ENCODE measurements around the gene ESPN. TPM values are rescaled to one million over a fixed set of nuclear protein-coding genes. Genes with fewer than 3 reads are reported as not detected.

ESPN gene
- total and polyA plus RNA-seq, 10 of the 15 experiments (the other 5 are each of a cell fraction or from before 2014, with no cell fraction given): 0.18 to 0.71 (median 0.59) TPM; not detected in 7

GRCh38 chr1:6474815-6475282 is 50.3 kb downstream of the ESPN start:
- intact Hi-C loops (cut with micrococcal nuclease; ENCODE audit: unreplicated experiment) (no loop called here), in situ Hi-C loops (cut with MboI) (loop anchor here (25.0 kb wide), 1 partner anchor 737 kb away; no protein-coding TSS in a partner anchor)
- no peak for ATAC-seq
- H3K4me1 ChIP-seq (ENCODE audit: control insufficient read depth, insufficient read depth, low read length): no peaks in the 10 kb centered on the region
- no peak overlapping the region for H3K4me3 ChIP-seq
- ChIA-PET POLR2A (no interaction called here), SMC1A (ENCODE audit: uncharacterized antibody, unreplicated experiment) (no interaction called here), RAD21 (ENCODE audit: unreplicated experiment) (no interaction called here), CTCF (no interaction called here)
- no peaks in the 10 kb centered on the region for H3K27me3 ChIP-seq (replicated peaks in 1 of 2; ENCODE audit: control insufficient read depth in 2 of 2, insufficient read depth in 2 of 2, low read length in 1 of 2)
- no peaks in the 10 kb centered on the region for H3K79me2 ChIP-seq (ENCODE audit: control insufficient read depth, insufficient read depth, low read length)
- no peaks in the 10 kb centered on the region for H3K36me3 ChIP-seq (ENCODE audit: control insufficient read depth in 2 of 2, insufficient read depth in 2 of 2, low read length in 1 of 2)
- no peaks in the 10 kb centered on the region for H4K20me1 ChIP-seq (ENCODE audit: control insufficient read depth, insufficient read depth)
- no peak for FAIRE-seq
- no TSS peak for BruUV-seq (replicated peaks)
- no peak overlapping the region for H2AFZ ChIP-seq (ENCODE audit: control insufficient read depth, low read depth, low read length)
- H3K4me2 ChIP-seq (ENCODE audit: control insufficient read depth, insufficient read depth): no peak overlapping the region
- 34% methylated on average over 13 of the region's 13 CpGs for WGBS (ENCODE audit: insufficient coverage, insufficient replicate concordance, low lambda C conversion rate, missing lambda C conversion rate)
- no peak overlapping the region for H3K27ac ChIP-seq (ENCODE audit: control insufficient read depth, insufficient read depth)
- no peak overlapping the region for H3K9ac ChIP-seq (ENCODE audit: control insufficient read depth, insufficient read depth, low read length)
- TF ChIP-seq STAT1 (conservative IDR thresholded peaks at IDR 0.05) (no peak), MXI1 (IDR thresholded peaks at IDR 0.05; ENCODE audit: low read depth, low read length) (no peak), POLR2AphosphoS5 (IDR thresholded peaks at IDR 0.05; ENCODE audit: low read length) (no peak), KLF5 (IDR thresholded peaks at IDR 0.05; ENCODE audit: partially characterized antibody) (no peak), NFYB (IDR thresholded peaks at IDR 0.05; ENCODE audit: insufficient read depth, low read depth, low read length) (no peak), CEBPB (IDR thresholded peaks at IDR 0.05; ENCODE audit: borderline replicate concordance in 1 of 2, low read depth in 2 of 2, low read length in 2 of 2) (no peak), NR2C1 (IDR thresholded peaks at IDR 0.05) (no peak), NFYA (IDR thresholded peaks at IDR 0.05; ENCODE audit: borderline replicate concordance, low read depth, low read length) (no peak), SIX5 (IDR thresholded peaks at IDR 0.05; ENCODE audit: low read depth, low read length, severe bottlenecking) (no peak), CEBPZ (IDR thresholded peaks at IDR 0.05; ENCODE audit: low read depth, low read length) (no peak)
- no peak for DNase-seq (ENCODE audit: low read depth, low spot score)
- no peaks in the 10 kb centered on the region for H3K9me3 ChIP-seq (replicated peaks; ENCODE audit: control insufficient read depth, insufficient read depth, low read length)

Measured in GM12878 (cell line).